GM12874 (cell line): Measurements from ENCODE around the gene MGAT4B.

ENCODE experiments used
- TF ChIP-seq, protein P1 (sequence below): IDR thresholded peaks from 2 replicates; pipeline ENCODE4 v1.5.1; 2011; ENCODE audit warnings: low read depth, mild to moderate bottlenecking, control low read depth, low read length, moderate library complexity; ENCODE audit not compliant: insufficient read depth

Gene MGAT4B

DNA sequence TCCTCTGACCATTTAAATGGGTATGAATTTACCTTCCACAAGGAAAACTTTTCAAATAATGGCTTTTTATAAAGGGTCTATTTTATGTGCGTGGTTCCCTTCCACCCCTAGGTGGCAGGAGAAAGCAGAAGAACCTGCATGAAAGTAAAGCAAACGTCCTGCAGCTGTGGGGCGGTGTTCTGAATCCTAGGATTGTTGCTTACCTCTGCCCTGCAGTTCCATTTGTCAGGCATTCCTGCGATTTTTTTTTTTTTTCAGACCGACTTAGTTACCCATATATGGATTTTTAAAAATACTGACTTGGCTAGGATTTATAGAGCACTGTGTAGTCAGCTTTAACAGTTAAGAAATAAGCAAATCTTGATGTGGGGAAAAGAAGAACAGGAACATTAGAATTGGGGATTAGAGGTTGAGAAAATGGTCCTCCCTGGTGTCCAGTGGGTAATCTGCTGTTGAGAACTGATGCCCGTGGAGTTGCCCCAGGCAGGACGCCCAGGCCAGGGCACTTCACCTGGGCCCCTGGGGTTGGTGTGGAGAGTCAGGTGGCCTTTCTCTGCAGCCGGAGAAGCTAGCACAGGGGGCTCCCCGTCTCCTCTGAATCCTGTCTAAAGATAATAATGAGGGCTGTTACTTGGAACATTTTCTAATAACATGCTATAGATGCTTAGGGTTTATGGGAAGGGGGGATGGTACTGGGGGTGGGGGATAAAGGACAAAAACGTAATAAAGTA is 43.3 kb downstream of the MGAT4B start:
- TF ChIP-seq, protein P1, sequence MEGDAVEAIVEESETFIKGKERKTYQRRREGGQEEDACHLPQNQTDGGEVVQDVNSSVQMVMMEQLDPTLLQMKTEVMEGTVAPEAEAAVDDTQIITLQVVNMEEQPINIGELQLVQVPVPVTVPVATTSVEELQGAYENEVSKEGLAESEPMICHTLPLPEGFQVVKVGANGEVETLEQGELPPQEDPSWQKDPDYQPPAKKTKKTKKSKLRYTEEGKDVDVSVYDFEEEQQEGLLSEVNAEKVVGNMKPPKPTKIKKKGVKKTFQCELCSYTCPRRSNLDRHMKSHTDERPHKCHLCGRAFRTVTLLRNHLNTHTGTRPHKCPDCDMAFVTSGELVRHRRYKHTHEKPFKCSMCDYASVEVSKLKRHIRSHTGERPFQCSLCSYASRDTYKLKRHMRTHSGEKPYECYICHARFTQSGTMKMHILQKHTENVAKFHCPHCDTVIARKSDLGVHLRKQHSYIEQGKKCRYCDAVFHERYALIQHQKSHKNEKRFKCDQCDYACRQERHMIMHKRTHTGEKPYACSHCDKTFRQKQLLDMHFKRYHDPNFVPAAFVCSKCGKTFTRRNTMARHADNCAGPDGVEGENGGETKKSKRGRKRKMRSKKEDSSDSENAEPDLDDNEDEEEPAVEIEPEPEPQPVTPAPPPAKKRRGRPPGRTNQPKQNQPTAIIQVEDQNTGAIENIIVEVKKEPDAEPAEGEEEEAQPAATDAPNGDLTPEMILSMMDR: peak; percentile 75

DNA sequence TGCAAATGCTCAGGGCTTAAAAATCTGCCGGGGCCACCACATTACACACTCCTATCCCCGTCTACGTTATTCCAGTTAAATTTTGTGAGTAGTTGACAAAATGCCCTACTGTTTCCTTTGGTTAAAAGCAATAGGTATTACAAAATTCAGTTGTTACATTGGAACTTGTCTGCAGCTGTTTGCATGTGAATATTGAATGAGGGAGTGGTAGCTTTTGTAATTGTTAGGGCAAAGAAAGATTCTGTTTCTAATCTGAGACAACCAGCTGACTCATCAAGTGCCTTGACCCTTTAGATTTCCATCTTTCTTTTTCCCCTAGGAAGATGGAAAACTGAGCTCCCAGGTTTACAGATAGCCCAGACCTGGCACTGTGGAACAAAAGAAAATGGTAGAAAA is 43.9 kb downstream of the MGAT4B start:
- TF ChIP-seq, protein P1: no peak

DNA sequence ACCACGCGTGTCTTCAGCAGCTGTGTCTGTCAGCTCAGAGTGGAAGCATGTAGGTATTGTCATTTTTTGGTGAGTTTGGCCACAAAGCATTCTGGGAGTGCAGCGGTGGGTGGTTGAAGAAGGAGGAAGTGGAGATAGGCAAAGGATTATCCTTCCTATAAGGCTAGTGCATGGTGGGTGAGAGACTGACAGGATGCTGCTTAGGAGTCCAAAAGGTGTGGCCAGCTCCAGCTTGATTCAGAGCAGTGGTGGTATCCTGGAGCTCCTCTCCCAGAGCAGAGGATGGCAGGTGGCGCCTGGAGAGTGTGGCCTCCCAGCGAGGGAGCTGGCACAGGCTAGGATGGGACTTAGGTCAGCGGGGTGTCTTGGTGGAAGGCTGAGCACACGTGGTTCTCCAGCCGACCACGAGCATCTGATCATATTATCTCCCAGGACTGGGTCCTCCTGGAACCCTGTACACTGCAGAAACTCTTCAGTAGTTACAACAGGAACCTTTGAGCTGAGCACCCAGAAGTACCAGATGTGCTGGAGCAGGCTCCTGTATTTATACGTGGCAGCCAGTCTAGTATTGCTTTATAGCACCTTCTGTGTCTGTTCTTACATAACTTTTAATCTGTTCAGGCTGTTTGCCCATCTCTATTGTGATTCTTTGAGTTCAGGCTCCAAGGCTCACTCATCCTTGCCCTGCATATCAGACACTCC is 44.4 kb downstream of the MGAT4B start:
- TF ChIP-seq, protein P1: no peak

DNA sequence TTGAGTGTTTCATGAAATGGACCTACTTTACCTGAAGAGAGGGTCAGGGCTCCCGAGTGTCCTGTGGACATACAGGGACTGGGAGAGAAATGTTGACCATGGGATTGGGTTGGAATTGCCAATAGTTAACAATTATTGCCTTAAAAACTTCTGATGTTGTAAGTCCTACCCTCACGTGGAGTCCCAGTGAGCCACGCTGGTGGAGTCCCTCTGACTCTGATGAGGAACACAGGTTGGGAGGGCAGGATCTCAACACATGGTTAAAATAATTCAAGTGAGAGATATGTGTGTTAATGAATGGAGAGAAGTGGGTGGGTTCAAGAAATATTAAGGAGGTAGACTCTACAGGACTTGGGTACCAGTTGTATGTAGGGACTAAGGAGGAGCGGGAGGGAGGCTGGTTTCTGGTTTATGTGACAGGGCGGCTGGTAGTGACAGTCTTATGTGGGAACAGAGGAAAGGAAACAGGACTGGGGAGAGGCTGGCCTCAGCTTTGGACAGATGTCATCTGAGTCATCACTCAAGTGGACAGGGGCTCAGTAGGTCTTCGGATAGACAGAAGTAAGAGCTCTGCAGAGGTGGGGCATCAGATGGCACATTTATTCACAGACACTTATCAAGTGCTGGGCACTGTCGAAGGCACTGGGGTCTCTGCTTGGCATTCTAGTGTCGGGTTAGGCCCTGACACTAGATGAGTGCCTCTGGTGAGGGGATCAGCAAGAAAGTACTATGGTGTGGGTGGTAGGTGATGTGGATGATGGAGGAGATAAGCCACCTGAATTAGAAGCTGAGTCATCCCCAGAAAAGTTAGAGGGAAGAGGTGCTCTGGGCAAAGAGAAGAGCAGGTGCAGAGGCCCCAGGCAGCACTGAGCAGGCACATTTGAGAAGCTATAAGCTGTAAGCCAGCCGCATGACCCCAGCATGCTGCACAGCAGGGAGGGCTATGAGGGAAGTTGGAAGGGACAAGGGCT is 46.8 kb downstream of the MGAT4B start:
- TF ChIP-seq, protein P1: no peak

DNA sequence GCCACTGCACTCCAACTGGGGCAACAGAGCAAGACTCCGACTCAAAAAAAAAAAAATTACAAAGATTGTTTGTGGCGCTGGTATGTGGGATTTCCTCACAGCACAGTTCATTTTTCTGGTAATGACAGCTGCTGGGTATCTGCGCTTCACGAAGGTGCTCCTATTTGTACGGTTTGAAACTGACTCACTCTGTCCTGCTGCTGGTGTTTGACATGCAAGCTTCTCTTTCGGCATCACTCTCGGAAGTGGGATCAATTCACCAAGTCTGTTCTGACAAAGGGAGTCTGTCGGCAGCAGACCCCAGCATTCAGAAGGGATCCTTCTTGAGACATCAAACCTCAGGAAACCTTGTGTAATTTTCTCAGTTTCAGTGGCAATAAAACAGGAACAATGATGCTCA is 47.7 kb downstream of the MGAT4B start:
- TF ChIP-seq, protein P1: no peak

DNA sequence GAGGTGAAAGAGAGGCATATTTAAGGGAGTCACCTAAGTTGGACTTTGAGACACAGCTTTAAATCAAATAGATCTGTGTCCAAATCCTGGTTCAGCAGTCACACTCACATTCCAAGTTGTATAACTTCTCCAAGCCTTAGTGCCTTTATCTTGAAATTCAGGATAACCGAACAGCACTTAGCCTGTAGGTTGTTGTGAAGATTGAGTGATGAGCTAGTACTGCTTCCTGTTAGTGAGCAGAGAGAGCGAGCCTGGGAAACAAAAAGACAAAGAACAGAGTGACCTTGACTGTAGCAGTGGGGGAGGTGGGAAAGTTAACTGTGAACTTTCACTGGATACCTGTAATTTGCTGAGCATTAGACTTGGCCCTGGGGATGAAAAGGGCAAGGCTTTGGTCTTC is 51.6 kb downstream of the MGAT4B start:
- TF ChIP-seq, protein P1: no peak

DNA sequence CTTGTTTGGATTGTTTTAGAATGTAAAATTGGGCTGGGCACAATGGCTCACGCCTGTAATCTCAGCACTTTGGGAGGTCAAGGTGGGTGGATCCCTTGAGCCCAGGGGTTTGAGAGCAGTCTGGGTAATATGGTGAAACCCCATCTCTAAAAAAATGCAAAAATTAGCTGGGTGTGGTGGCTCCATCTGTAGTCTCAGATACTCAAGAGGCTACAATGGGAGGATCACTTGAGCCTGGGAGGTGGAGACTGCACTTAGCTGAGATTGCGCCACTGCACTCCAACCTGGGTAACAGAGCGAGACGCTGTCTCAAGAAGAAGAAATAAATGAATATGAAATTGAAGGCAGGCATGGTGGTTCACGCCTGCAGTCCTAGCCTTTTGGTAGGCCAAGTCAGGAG is 52.7 kb downstream of the MGAT4B start:
- TF ChIP-seq, protein P1: no peak
